ENCODE data around the gene FEN1. TPM values are rescaled to one million over a fixed set of nuclear protein-coding genes. Genes with fewer than 3 reads are reported as not detected.

FEN1 gene
- total and polyA plus RNA-seq, 9 donors, result 3.7 to 8.6 (median 5.0) TPM

GRCh38 chr11:61833471-61833870, 40.8 kb downstream of the FEN1 start:
- intact Hi-C loops (cut with DNase I), result no loop called here
- Histone ChIP-seq H3K36me3 (no peaks in the 10 kb centered on the region), H3K9me3 (no peaks in the 10 kb centered on the region), H3K4me3 (no peak overlapping the region), H3K4me1 (ENCODE audit: insufficient read depth) (peaks cover 15% of the 10 kb centered on the region), H3K27ac (no peak overlapping the region), H3K27me3 (no peaks in the 10 kb centered on the region)
- 83 to 91% (median 90%) methylated on average over 11 of the region's 11 CpGs for WGBS, 3 donors
- DNase-seq, result no peak
- no peak for TF ChIP-seq EP300 (IDR thresholded peaks at IDR 0.05)
- no peak for TF ChIP-seq POLR2A (IDR thresholded peaks at IDR 0.05)
- no peak for TF ChIP-seq CTCF (IDR thresholded peaks at IDR 0.05)

DNA sequence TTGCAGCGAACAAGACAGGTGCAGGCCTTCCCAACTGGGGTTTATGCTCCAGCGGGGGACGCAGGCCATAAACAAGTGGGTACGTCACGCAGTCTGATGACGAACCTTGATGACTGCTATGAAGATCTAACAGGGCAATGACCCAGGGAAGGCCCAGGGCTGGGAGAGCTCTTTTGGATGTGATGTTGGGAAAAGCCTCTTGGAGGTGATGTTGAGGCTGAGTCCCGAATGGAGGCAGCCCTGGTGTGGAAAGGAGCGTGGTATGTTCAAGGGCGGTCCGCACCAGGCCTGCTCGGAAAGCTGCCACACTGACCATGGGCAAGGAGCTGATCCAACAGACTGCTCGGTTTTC, 41.2 kb downstream of the FEN1 start:
- Histone ChIP-seq H3K4me3 (no peak overlapping the region), H3K4me1 (ENCODE audit: insufficient read depth) (peaks cover 15% of the 10 kb centered on the region), H3K9me3 (no peaks in the 10 kb centered on the region), H3K27ac (peak overlapping the region; percentile 34 to 45), H3K36me3 (no peaks in the 10 kb centered on the region), H3K27me3 (no peaks in the 10 kb centered on the region)
- WGBS, 3 donors, result 92 to 94% (median 94%) methylated on average over 12 of the region's 12 CpGs
- TF ChIP-seq CTCF (IDR thresholded peaks at IDR 0.05) (no peak), POLR2A (IDR thresholded peaks at IDR 0.05) (no peak), EP300 (IDR thresholded peaks at IDR 0.05) (no peak)
- intact Hi-C loops (cut with DNase I), result no loop called here
- no peak for DNase-seq

- Histone ChIP-seq H3K4me1 (ENCODE audit: insufficient read depth) (peaks cover 12% of the 10 kb centered on the region), H3K4me3 (no peak overlapping the region)
Measured at GRCh38 chr11:61834278-61835048, 41.8 kb downstream of the FEN1 start.

GRCh38 chr11:61836193-61836592, 43.5 kb downstream of the FEN1 start:
- no peak for TF ChIP-seq EP300 (IDR thresholded peaks at IDR 0.05)
- no peak for TF ChIP-seq CTCF (IDR thresholded peaks at IDR 0.05)
- TF ChIP-seq POLR2A (IDR thresholded peaks at IDR 0.05), result no peak
- intact Hi-C loops (cut with DNase I), result no loop called here
- Histone ChIP-seq H3K27ac (no peak overlapping the region), H3K36me3 (no peaks in the 10 kb centered on the region), H3K4me1 (ENCODE audit: insufficient read depth) (peaks cover 7% of the 10 kb centered on the region), H3K9me3 (no peaks in the 10 kb centered on the region), H3K27me3 (no peaks in the 10 kb centered on the region), H3K4me3 (no peak overlapping the region)
- 96 to 98% (median 96%) methylated on average over 8 of the region's 8 CpGs for WGBS, 3 donors
- DNase-seq, result no peak

More at GRCh38 chr11:61834278-61835048, 41.8 kb downstream of the FEN1 start:
- intact Hi-C loops (cut with DNase I), result no loop called here
- Histone ChIP-seq H3K27ac (peak overlapping the region; percentile 34 to 45), H3K9me3 (no peaks in the 10 kb centered on the region), H3K36me3 (no peaks in the 10 kb centered on the region), H3K27me3 (no peaks in the 10 kb centered on the region)
- WGBS, 3 donors, result 40 to 47% (median 41%) methylated on average over 12 of the region's 12 CpGs
- TF ChIP-seq EP300 (IDR thresholded peaks at IDR 0.05) (no peak), POLR2A (IDR thresholded peaks at IDR 0.05) (no peak), CTCF (IDR thresholded peaks at IDR 0.05) (no peak)
- DNase-seq, result peak in 4 of 5 donors; percentile 49 to 60 (median 53)
